ENCODE results near the gene APBA3. TPM values are rescaled to one million over a fixed set of nuclear protein-coding genes. Genes with fewer than 3 reads are reported as not detected.

Gene APBA3
- total RNA-seq, result 10 to 100 TPM; 44.6 to 48.5 (median 45.4) TPM

DNA sequence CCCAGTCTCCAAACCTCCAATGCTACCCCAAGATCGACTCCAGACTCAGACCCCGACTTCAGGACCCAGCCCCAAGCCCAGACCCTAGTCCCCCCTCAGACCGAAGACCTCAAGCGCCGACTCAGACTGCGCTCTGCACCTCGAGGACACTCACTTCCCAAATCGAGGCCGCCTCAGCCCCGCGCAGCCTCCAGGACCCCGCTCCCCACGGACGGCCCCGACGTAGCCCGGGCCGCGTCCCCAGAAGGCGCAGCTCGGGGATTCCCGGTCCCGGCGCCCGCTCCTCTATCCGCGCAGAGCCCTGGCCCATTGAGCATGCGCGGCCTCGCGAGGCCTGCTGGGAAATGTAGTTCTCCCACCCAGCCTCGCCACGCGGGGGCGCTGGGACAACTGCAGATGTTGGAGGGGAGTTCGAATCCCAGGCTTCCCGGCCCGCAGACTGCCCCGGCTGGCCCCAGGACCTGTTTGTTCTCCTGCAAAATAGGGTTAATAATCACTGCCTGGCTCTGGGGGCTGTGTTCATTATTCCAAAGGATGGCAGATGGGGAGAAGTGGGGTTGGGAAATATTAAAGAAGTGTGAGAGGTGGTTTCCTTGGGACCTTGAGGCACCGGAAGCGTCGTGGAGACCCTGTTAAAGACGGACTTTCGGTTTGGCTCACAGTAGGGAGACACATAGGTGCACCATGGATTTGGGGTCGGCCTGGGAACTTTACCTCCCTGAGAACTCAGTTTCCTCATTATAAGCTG, at the start of gene APBA3:
Gene APBA3 (minus strand): TSS at position 311 of the 748 bp plus-strand sequence. CDS start 1,428 bp downstream, outside the sequence.
- Mint-ChIP-seq H3K36me3 (ENCODE audit: insufficient read depth) (peaks cover 6% of the 10 kb centered on the region), H3K27me3 (ENCODE audit: low read depth) (no peaks in the 10 kb centered on the region), H3K4me3 (peak within 1 kb of the TSS; percentile 98), H3K4me1 (ENCODE audit: low read depth) (peaks cover 44% of the 10 kb centered on the region), H3K9me3 (no peaks in the 10 kb centered on the region)
- ATAC-seq, result peak; percentile 61 to 64
- peak; percentile 96 for DNase-seq

GRCh38 chr19:3810708-3811355, 49.3 kb upstream of the APBA3 start:
- no peak for DNase-seq
- H3K36me3 Mint-ChIP-seq (ENCODE audit: insufficient read depth), result no peaks in the 10 kb centered on the region
- ATAC-seq, result no peak
- no peaks in the 10 kb centered on the region for H3K9me3 Mint-ChIP-seq
- H3K27me3 Mint-ChIP-seq (ENCODE audit: low read depth), result no peaks in the 10 kb centered on the region
- H3K4me3 Mint-ChIP-seq, result no peak overlapping the region
- H3K4me1 Mint-ChIP-seq (ENCODE audit: low read depth), result peaks cover 59% of the 10 kb centered on the region

- DNase-seq, result no peak
- no peaks in the 10 kb centered on the region for H3K9me3 Mint-ChIP-seq
- no peaks in the 10 kb centered on the region for H3K36me3 Mint-ChIP-seq (ENCODE audit: insufficient read depth)
- H3K4me3 Mint-ChIP-seq, result no peak overlapping the region
- no peaks in the 10 kb centered on the region for H3K27me3 Mint-ChIP-seq (ENCODE audit: low read depth)
- ATAC-seq, result no peak
- peaks cover 59% of the 10 kb centered on the region for H3K4me1 Mint-ChIP-seq (ENCODE audit: low read depth)
These were observed 48.6 kb upstream of the APBA3 start for GRCh38 chr19:3809881-3810707.

- H3K36me3 Mint-ChIP-seq (ENCODE audit: insufficient read depth), result no peaks in the 10 kb centered on the region
- no peaks in the 10 kb centered on the region for H3K27me3 Mint-ChIP-seq (ENCODE audit: low read depth)
- H3K4me1 Mint-ChIP-seq (ENCODE audit: low read depth), result peaks cover 46% of the 10 kb centered on the region
- no peak for ATAC-seq
- no peak for DNase-seq
- no peaks in the 10 kb centered on the region for H3K9me3 Mint-ChIP-seq
- H3K4me3 Mint-ChIP-seq, result no peak overlapping the region
These were observed 47.1 kb upstream of the APBA3 start for GRCh38 chr19:3808420-3809143.

DNA sequence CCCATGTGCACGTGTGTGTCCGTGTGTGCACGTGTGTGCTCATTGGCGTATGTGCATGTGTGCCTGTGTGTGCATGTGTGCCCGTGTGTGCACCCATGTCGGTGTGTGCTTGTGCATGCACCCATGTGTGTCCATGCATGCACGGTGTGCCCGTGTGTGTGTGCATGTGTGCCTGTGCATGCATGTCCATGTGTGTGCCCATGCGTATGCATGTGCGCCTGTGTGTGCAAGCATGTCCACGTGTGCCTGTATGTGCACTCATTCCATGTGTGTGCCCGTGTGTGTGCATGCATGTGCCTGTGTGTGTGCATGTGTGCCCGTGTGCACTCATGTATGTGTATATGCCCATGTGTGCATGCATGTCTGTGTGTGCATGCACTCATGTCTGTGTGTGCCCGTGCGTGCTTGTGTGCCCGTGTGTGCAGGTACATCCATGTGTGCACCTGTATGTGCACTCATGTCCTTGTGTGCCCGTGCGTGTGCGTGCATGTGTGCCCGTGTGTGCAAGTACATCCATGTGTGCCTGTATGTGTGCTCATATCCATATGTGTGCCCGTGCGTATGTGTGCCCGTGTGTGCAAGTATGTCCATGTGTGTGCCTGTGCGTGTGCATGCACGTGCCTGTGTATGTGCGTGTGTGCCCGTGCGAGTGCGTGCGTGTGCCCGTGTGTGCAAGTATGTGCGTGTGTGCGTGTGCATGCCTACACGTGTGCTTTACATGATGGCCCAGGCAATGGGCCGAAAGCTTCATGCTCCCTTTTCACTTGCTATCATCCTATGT, 46.3 kb upstream of the APBA3 start:
- H3K36me3 Mint-ChIP-seq (ENCODE audit: insufficient read depth), result no peaks in the 10 kb centered on the region
- H3K27me3 Mint-ChIP-seq (ENCODE audit: low read depth), result no peaks in the 10 kb centered on the region
- H3K4me1 Mint-ChIP-seq (ENCODE audit: low read depth), result peaks cover 38% of the 10 kb centered on the region
- H3K9me3 Mint-ChIP-seq, result no peaks in the 10 kb centered on the region
- no peak overlapping the region for H3K4me3 Mint-ChIP-seq
- ATAC-seq (no peak), DNase-seq (no peak)

- DNase-seq, result no peak
- Mint-ChIP-seq H3K4me1 (ENCODE audit: low read depth) (peaks cover 34% of the 10 kb centered on the region), H3K27me3 (ENCODE audit: low read depth) (no peaks in the 10 kb centered on the region), H3K9me3 (no peaks in the 10 kb centered on the region), H3K36me3 (ENCODE audit: insufficient read depth) (no peaks in the 10 kb centered on the region), H3K4me3 (no peak overlapping the region)
- ATAC-seq, result no peak
These were observed 45.6 kb upstream of the APBA3 start for GRCh38 chr19:3807131-3807480.

- no peaks in the 10 kb centered on the region for H3K36me3 Mint-ChIP-seq (ENCODE audit: insufficient read depth)
- no peak overlapping the region for H3K4me3 Mint-ChIP-seq
- H3K27me3 Mint-ChIP-seq (ENCODE audit: low read depth), result no peaks in the 10 kb centered on the region
- peaks cover 34% of the 10 kb centered on the region for H3K4me1 Mint-ChIP-seq (ENCODE audit: low read depth)
- ATAC-seq (no peak), DNase-seq (no peak)
- H3K9me3 Mint-ChIP-seq, result no peaks in the 10 kb centered on the region
These were observed 44.4 kb upstream of the APBA3 start for GRCh38 chr19:3805859-3806258.

GRCh38 chr19:3804429-3804828, 42.9 kb upstream of the APBA3 start:
- Mint-ChIP-seq H3K4me3 (no peak overlapping the region), H3K4me1 (ENCODE audit: low read depth) (peaks cover 35% of the 10 kb centered on the region)

GRCh38 chr19:3803986-3804385, 42.5 kb upstream of the APBA3 start:
- no peaks in the 10 kb centered on the region for H3K36me3 Mint-ChIP-seq (ENCODE audit: insufficient read depth)
- ATAC-seq, result no peak
- H3K4me3 Mint-ChIP-seq, result no peak overlapping the region
- H3K9me3 Mint-ChIP-seq, result no peaks in the 10 kb centered on the region
- H3K4me1 Mint-ChIP-seq (ENCODE audit: low read depth), result peaks cover 39% of the 10 kb centered on the region
- H3K27me3 Mint-ChIP-seq (ENCODE audit: low read depth), result no peaks in the 10 kb centered on the region
- DNase-seq, result no peak

More at GRCh38 chr19:3804429-3804828, 42.9 kb upstream of the APBA3 start:
- ATAC-seq (no peak), DNase-seq (no peak)
- H3K36me3 Mint-ChIP-seq (ENCODE audit: insufficient read depth), result no peaks in the 10 kb centered on the region
- H3K27me3 Mint-ChIP-seq (ENCODE audit: low read depth), result no peaks in the 10 kb centered on the region
- H3K9me3 Mint-ChIP-seq, result no peaks in the 10 kb centered on the region

GRCh38 chr19:3803114-3803888, 41.8 kb upstream of the APBA3 start:
- ATAC-seq (no peak), DNase-seq (no peak)
- Mint-ChIP-seq H3K27me3 (ENCODE audit: low read depth) (no peaks in the 10 kb centered on the region), H3K9me3 (no peaks in the 10 kb centered on the region), H3K4me3 (no peak overlapping the region), H3K4me1 (ENCODE audit: low read depth) (peaks cover 40% of the 10 kb centered on the region), H3K36me3 (ENCODE audit: insufficient read depth) (no peaks in the 10 kb centered on the region)

DNA sequence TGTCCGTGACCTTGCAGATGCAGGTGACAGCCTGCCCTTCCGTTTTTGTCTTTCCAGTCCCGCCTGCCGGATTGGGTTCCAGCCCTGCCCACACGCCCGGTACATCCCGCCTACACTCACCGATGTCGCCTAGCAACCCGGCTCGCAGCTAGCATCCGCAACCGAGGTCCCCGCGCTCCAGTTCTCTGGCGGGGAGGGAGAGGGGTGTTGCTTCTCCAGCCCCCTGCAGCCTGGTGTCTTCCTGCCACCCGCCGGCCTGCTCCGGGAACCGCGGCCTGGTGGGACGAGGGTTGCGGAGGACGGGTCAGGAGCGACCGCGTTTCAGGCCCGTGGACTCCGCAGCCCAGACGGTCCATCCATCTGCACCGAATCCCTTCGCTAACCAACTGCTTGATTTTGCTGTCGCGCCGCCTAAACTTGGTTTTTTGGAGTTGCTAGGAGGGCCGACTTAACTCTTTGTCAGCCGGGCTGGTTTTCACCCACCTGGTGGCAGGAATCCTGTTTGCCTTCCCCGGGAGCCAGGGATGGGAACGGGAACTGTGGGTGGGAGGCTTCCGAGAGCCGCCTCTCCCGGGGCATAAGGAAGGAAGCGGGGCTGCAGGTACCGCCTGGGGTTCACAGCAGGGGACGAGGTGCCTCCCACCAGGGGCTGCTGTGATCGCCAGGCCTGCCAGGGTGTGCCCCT, 40.1 kb upstream of the APBA3 start:
- Mint-ChIP-seq H3K9me3 (peaks cover 5% of the 10 kb centered on the region), H3K4me3 (peak overlapping the region; percentile 61), H3K4me1 (ENCODE audit: low read depth) (peaks cover 29% of the 10 kb centered on the region), H3K36me3 (ENCODE audit: insufficient read depth) (peaks cover under 1% of the 10 kb centered on the region), H3K27me3 (ENCODE audit: low read depth) (no peaks in the 10 kb centered on the region)
- peak; percentile 64 for ATAC-seq
- peak; percentile 62 for DNase-seq

DNA sequence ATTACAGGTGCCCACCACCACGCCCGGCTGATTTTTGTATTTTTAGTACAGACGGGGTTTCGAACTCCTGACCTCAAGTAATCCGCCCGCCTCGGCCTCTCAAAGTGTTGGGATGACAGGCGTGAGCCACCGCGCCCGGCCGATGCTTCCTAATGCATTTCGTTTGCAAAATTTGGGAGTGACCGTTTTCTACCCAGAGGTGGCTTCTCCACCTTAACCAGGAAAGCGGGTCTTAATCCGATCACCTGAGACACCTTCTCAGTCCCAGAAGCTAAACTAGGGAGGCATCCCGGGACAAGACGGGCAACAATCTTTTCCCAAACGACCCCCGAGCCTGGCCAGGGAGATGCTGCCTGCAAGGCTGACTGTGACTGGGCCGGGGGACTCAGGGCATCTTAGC, 39.5 kb upstream of the APBA3 start:
- Mint-ChIP-seq H3K9me3 (peaks cover 8% of the 10 kb centered on the region), H3K4me1 (ENCODE audit: low read depth) (peaks cover 28% of the 10 kb centered on the region), H3K4me3 (peak overlapping the region; percentile 61), H3K27me3 (ENCODE audit: low read depth) (no peaks in the 10 kb centered on the region), H3K36me3 (ENCODE audit: insufficient read depth) (peaks cover 2% of the 10 kb centered on the region)
- DNase-seq (no peak), ATAC-seq (no peak)

Measured in activated T-cell treated with anti-CD3 and anti-CD28 coated beads, Interleukin-2, amount 50 U/mL, for 4 hours (primary cell).